Measurements from ENCODE around the gene CCNQ.

The CCNQ gene

DNA sequence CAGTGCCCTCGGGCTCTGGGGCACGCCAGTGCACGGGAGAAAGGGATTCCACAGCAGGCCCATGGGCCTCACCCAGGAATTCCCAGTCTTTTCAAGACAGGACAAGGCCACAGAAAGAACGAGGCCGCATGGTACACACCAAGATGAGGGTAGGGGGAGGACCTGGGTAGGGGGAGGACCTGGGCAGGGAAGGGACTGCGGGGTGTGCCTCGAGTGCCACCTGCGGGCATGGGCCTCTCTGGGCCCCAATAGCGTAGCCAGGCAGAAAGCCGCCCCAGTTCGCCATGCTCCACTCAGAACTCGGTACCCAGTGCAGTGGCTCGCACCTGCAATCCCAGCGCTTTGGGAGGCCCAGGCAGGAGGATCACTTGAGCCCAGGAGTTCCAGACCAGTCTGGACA lies 34.1 kb upstream of the CCNQ start:
- TF ChIP-seq GATA3 (IDR thresholded peaks at IDR 0.05; ENCODE audit: low read depth, low read length) (no peak), GATA2 (IDR thresholded peaks at IDR 0.05; ENCODE audit: low read depth, low read length) (no peak)

DNA sequence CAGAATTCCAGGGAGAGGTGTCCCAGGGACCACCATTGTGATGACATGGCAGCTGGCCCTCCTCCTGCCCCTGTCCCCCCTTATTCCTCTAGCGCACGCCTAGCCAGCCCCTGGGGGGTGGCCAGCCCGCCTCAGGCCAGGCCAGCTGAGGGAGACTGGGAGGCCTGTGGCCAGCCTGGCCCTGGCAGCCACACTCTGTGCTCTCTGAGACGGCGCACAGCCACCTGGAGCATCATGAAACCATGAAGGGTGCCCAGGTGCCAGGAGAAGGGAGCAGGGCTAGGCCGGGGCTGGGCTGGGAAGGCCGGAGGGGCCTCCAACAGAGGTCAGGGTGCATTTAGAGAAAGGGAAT lies 33.6 kb upstream of the CCNQ start:
- TF ChIP-seq GATA3 (IDR thresholded peaks at IDR 0.05; ENCODE audit: low read depth, low read length) = no peak
- no peak for TF ChIP-seq GATA2 (IDR thresholded peaks at IDR 0.05; ENCODE audit: low read depth, low read length)

DNA sequence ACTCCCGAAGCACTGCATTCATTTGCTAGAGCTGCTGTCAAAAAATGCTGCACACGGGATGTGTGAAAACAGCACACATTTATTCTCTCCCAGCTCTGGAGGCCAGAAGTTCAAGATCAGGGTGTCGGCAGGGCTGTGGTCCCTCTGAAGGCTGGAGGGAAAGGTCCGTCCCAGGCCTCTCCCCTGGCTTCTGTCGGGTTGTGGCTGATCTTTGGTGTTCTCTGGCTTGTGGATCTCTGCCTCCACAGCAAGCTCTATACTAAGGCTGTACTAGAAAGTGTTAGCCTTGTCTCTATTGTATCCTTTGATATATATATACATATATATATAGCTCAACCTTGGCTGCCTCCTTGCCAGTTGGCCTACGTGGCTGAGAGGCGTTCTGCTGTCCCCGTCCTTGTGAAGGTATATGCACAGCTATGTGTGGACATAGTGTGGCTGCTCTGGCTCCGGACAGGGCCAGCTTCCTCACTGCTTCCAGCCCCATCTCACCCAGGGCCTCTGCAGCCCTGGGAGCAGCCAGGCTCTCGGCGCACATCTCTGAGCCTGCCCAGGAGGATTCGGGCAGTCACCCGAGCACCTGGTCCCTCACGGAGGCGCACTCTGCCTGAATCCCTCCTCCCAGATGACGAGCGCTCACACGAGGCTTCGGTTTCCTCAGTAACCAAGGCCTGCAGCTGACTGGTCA lies 33.1 kb upstream of the CCNQ start:
- TF ChIP-seq GATA3 (IDR thresholded peaks at IDR 0.05; ENCODE audit: low read depth, low read length) (no peak), GATA2 (IDR thresholded peaks at IDR 0.05; ENCODE audit: low read depth, low read length) (no peak)

GRCh38 chrX:153631346-153631745 lies 32.4 kb upstream of the CCNQ start:
- TF ChIP-seq GATA2 (IDR thresholded peaks at IDR 0.05; ENCODE audit: low read depth, low read length) (no peak), GATA3 (IDR thresholded peaks at IDR 0.05; ENCODE audit: low read depth, low read length) (no peak)

DNA sequence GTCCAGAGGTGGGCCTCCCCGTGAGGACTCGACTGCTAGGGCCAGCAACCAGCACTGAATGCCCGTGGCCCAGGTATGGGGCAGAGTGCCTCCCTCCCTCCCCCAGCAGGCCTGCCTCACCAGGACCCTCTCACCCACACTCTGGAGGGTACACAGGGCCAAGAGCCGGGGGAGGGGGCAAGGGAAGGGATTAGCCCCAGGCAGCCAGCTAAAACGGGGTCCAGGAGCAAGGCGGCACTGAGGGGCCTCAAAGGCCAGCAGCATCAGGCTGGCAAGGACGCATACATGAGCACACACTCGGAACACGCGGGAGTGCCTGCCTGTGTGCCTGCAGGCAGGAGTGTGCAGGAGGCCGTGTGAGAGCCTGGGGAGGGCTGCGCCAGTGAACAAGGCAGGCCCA lies 29.7 kb upstream of the CCNQ start:
- TF ChIP-seq GATA2 (IDR thresholded peaks at IDR 0.05; ENCODE audit: low read depth, low read length) (no peak), GATA3 (IDR thresholded peaks at IDR 0.05; ENCODE audit: low read depth, low read length) (no peak)

- TF ChIP-seq GATA3 (IDR thresholded peaks at IDR 0.05; ENCODE audit: low read depth, low read length) (no peak), GATA2 (IDR thresholded peaks at IDR 0.05; ENCODE audit: low read depth, low read length) (no peak)
These were observed 29.2 kb upstream of the CCNQ start for GRCh38 chrX:153628129-153628528.

DNA sequence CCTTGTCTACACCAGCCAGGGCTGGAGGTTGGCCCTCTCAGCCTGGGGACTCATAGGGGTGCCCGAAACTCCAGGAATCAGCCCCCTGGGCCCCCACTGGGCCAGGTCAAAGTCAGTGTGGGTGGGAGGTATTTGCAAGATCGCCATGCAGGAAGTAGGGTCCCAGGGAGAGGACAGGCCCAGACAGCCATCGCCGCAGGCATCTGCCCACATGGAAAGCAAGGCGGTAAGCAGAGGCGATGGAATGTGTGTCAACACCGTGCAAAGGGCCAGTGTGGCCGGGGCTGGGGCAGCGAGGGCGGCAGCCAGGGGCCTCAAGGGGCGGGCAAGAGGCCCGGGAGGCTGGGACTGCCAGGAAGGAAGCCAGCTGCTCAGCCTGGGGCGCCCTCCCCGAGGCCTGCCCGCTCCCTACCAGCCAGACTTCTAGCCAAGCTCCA lies 28.8 kb upstream of the CCNQ start:
- no peak for TF ChIP-seq GATA3 (IDR thresholded peaks at IDR 0.05; ENCODE audit: low read depth, low read length)
- TF ChIP-seq GATA2 (IDR thresholded peaks at IDR 0.05; ENCODE audit: low read depth, low read length) = no peak

GRCh38 chrX:153626863-153627674 lies 28.1 kb upstream of the CCNQ start:
- no peak for TF ChIP-seq GATA3 (IDR thresholded peaks at IDR 0.05; ENCODE audit: low read depth, low read length)
- TF ChIP-seq GATA2 (IDR thresholded peaks at IDR 0.05; ENCODE audit: low read depth, low read length) = no peak

DNA sequence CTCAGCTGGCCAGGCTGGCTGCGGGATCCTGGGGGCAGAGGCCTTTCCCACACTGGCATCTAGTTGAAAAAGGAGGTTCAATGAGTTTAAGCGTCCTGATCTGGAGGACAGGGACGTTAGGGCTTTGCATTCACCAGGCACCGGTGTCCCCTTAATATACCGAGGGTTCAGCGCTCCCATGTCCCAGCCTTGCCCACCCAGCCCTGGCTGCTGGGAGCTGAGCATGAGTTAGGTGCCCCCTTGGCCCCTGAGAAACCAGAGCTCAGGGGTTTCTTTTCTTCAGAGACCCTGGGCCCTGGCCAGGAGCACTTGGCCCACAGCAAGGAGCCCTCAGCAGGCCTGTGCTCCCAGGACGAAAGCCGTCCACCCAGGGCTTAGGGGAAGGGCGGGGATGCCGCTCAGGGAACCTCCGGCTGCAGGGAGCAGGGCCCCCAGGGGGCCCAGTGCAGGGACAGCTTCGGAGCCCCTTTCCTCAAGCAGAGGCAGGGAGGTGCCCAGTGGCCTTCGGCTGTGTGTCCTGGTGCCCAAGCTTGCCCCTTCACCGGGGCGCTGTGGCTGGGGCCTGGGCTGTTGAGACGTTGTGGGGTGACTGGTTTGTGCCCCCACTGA lies 27.2 kb upstream of the CCNQ start:
- TF ChIP-seq GATA3 (IDR thresholded peaks at IDR 0.05; ENCODE audit: low read depth, low read length) = no peak
- no peak for TF ChIP-seq GATA2 (IDR thresholded peaks at IDR 0.05; ENCODE audit: low read depth, low read length)

GRCh38 chrX:153625271-153626024 lies 26.5 kb upstream of the CCNQ start:
- TF ChIP-seq GATA2 (IDR thresholded peaks at IDR 0.05; ENCODE audit: low read depth, low read length) = no peak
- no peak for TF ChIP-seq GATA3 (IDR thresholded peaks at IDR 0.05; ENCODE audit: low read depth, low read length)

DNA sequence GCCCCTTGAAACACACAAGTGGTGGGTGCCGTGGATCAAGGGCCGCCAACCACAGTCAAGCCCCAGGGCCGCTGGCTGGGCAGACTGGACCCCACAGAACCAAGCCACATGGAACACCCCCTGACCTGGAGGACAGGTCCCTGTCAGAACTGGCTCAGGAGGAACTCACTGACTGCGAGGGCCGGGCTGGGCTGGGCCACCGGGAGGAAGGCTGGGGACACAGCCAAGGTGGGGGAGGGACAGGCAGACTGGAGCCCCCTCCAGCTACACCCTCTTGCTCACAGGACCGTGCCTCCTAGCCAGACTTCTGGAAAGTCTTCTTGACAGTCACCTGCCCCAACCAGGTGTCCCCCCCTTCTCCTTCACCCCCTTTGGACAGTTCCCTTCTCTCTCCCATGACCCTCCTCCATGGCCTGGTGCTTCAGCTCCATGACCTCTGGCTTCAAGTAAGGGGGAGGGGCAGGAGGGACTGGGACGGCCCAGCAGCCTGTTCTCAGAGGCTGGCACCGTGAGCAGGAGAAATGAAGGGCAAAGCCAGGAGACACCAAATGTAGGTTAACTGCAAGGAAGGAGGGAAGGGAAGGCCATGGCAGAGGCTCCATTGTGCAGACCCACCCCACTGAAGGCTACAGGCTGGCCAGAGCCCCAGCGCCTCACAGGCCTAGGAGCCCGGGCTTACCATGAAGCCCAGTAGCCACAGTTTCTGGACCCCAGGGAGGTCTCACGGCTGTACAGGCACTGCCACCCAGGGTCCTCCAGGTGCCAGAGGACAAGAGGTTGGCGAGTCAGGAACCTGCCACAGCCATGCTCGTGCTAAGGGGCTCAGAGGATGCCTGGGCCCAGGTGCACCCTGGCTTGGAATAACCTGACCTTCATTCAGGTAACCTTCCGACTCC lies 25.5 kb upstream of the CCNQ start:
- TF ChIP-seq GATA3 (IDR thresholded peaks at IDR 0.05; ENCODE audit: low read depth, low read length) (no peak), GATA2 (IDR thresholded peaks at IDR 0.05; ENCODE audit: low read depth, low read length) (no peak)

- TF ChIP-seq GATA2 (IDR thresholded peaks at IDR 0.05; ENCODE audit: low read depth, low read length) = no peak
- no peak for TF ChIP-seq GATA3 (IDR thresholded peaks at IDR 0.05; ENCODE audit: low read depth, low read length)
These were observed 24.5 kb upstream of the CCNQ start for GRCh38 chrX:153623310-153624029.
